Hepatocyte (in vitro differentiated cells): Measurements from ENCODE around the gene GYG1. TPM values are rescaled to one million over a fixed set of nuclear protein-coding genes. Genes with fewer than 3 reads are reported as not detected.

Source experiments
- DNase-seq: peaks from one replicate; pipeline ENCODE4 v3.0.0-alpha.2; 2016; ENCODE audit warnings: low spot score
- H2AFZ ChIP-seq: fragments of 200-600 bp; sonication (generic); 2 replicates; pipeline ENCODE4 v1.6.0; 2016; ENCODE audit warnings: antibody characterized with exemption, mild to moderate bottlenecking
- H3K27ac ChIP-seq: fragments of 200-600 bp; sonication (generic); 2 replicates; pipeline ENCODE4 v1.5.1; 2016; ENCODE audit warnings: mild to moderate bottlenecking
- H3K27me3 ChIP-seq: fragments of 200-600 bp; sonication (generic); 2 replicates; pipeline ENCODE4 v1.6.1; 2016
- H3K36me3 ChIP-seq: fragments of 200-600 bp; sonication (generic); replicated peaks from 2 replicates; pipeline ENCODE4 v1.5.1; 2016; ENCODE audit warnings: low read depth; ENCODE audit not compliant: insufficient read depth
- H3K4me1 ChIP-seq: fragments of 200-600 bp; sonication (generic); 2 replicates; pipeline ENCODE4 v1.5.1; 2016; ENCODE audit warnings: mild to moderate bottlenecking, moderate library complexity; ENCODE audit not compliant: insufficient read depth
- H3K4me2 ChIP-seq: fragments of 200-600 bp; sonication (generic); 2 replicates; pipeline ENCODE4 v1.6.0; 2016
- H3K4me3 ChIP-seq: fragments of 200-600 bp; sonication (generic); 2 replicates; pipeline ENCODE4 v1.5.1; 2016; ENCODE audit warnings: mild to moderate bottlenecking
- H3K79me2 ChIP-seq: fragments of 200-600 bp; sonication (generic); 2 replicates; pipeline ENCODE4 v1.6.0; 2017; ENCODE audit warnings: mild to moderate bottlenecking
- H3K9me2 ChIP-seq: fragments of 200-600 bp; sonication (generic); replicated peaks from 2 replicates; pipeline ENCODE4 v1.6.0; 2017; ENCODE audit warnings: mild to moderate bottlenecking; ENCODE audit not compliant: insufficient read depth
- H3K9me3 ChIP-seq: fragments of 200-600 bp; sonication (generic); 2 replicates; pipeline ENCODE4 v1.5.1; 2016; ENCODE audit warnings: low read depth, mild to moderate bottlenecking
- H4K20me1 ChIP-seq: fragments of 200-600 bp; sonication (generic); 2 replicates; pipeline ENCODE4 v1.6.0; 2016; ENCODE audit warnings: mild to moderate bottlenecking; ENCODE audit not compliant: insufficient read depth, poor library complexity, severe bottlenecking
- EZH2 ChIP-seq: fragments of 200-600 bp; sonication (generic); IDR thresholded peaks from 2 replicates; pipeline ENCODE4 v1.6.1; 2016; ENCODE audit warnings: antibody characterized with exemption, mild to moderate bottlenecking, borderline replicate concordance
- EZH2phosphoT487 ChIP-seq: fragments of 200-600 bp; sonication (generic); IDR thresholded peaks from one replicate; pipeline ENCODE4 v1.6.1; 2018; ENCODE audit warnings: antibody characterized with exemption, mild to moderate bottlenecking, low read depth, moderate library complexity; ENCODE audit not compliant: unreplicated experiment, severe bottlenecking
- WGBS: methylation state at CpG from one replicate; pipeline ENCODE4 v1.1.6; 2016; ENCODE audit warnings: low lambda C conversion rate; ENCODE audit errors: missing lambda C conversion rate; 5-methylcytosine and 5-hydroxymethylcytosine counted together
- polyA plus RNA-seq: library from polyadenylated mRNA; unstranded; fragments of >200 nt; fragmentation: Nextera tagmentation; extraction: Ambion mirVana; gene quantifications from 2 replicates; pipeline ENCODE4 v1.2.1, GENCODE V29; 2016
- total RNA-seq: library from RNA; depleted of rRNA; stranded (reverse); fragments of >200 nt; gene quantifications from 2 replicates; pipeline ENCODE4 v1.2.3, GENCODE V29; 2014
- TF ChIP-seq, protein P1 (sequence below): fragments of 200-600 bp; sonication (generic); IDR thresholded peaks from 2 replicates; pipeline ENCODE4 v1.5.1; 2016; ENCODE audit warnings: antibody characterized with exemption, mild to moderate bottlenecking; ENCODE audit not compliant: poor library complexity

The GYG1 gene
- total and polyA plus RNA-seq, 2 experiments from 2014 or later: 26.2 to 50.3 TPM

DNA sequence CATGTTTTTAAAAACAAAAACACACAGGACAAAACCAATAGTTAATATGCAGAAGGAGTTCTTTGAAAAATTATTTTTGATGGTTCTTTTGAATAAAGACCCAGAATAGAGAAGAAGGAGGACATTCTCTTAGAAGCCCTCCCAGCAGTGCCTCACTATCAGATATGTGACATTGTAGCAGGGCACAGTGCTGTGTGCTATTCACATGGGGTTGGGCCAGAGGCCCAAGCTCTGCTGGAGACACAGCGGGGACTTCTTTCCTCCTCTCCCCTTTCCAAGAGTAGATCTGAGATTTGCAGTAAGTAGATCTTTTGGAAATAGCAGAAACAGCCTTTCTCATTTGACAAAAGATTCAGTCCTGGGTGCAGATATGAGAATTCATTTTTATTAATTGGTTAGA, 6.3 kb downstream of the GYG1 start:
- TF ChIP-seq, protein P1, sequence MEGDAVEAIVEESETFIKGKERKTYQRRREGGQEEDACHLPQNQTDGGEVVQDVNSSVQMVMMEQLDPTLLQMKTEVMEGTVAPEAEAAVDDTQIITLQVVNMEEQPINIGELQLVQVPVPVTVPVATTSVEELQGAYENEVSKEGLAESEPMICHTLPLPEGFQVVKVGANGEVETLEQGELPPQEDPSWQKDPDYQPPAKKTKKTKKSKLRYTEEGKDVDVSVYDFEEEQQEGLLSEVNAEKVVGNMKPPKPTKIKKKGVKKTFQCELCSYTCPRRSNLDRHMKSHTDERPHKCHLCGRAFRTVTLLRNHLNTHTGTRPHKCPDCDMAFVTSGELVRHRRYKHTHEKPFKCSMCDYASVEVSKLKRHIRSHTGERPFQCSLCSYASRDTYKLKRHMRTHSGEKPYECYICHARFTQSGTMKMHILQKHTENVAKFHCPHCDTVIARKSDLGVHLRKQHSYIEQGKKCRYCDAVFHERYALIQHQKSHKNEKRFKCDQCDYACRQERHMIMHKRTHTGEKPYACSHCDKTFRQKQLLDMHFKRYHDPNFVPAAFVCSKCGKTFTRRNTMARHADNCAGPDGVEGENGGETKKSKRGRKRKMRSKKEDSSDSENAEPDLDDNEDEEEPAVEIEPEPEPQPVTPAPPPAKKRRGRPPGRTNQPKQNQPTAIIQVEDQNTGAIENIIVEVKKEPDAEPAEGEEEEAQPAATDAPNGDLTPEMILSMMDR: no peak
- TF ChIP-seq EZH2 (no peak), EZH2phosphoT487 (no peak)
- H3K27me3 ChIP-seq: no peaks in the 10 kb centered on the region
- WGBS: 83% methylated on average over 1 of the region's 1 CpG
- peaks cover 25% of the 10 kb centered on the region for H3K79me2 ChIP-seq
- no peaks in the 10 kb centered on the region for H3K9me2 ChIP-seq
- H3K27ac ChIP-seq: no peak overlapping the region
- no peak overlapping the region for H3K4me2 ChIP-seq
- H3K4me3 ChIP-seq: no peak overlapping the region
- H3K36me3 ChIP-seq: no peaks in the 10 kb centered on the region
- peaks cover 4% of the 10 kb centered on the region for H3K4me1 ChIP-seq
- H2AFZ ChIP-seq: no peak overlapping the region
- no peak for DNase-seq
- H4K20me1 ChIP-seq: no peaks in the 10 kb centered on the region
- H3K9me3 ChIP-seq: no peaks in the 10 kb centered on the region

DNA sequence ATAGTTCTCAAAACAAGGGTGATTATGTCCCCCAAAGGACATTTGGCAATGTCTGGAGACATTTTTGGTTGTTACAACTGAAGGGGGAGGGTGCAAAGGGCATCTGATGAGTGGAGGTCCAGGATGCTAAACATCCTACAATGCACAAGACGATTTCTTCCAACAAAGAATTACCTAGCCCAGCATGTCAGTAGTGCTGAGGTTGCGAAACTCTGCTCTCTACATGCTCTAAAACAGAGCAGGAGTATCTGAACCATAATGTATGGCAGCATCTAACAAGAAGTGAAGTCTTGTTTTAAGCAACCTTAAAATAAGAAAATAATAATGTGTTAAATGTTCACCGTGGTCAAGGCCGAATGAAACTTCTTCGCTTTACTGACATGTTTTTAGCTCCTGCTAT, 7.0 kb downstream of the GYG1 start:
- peaks cover 19% of the 10 kb centered on the region for H3K79me2 ChIP-seq
- H3K4me2 ChIP-seq: no peak overlapping the region
- no peaks in the 10 kb centered on the region for H4K20me1 ChIP-seq
- no peaks in the 10 kb centered on the region for H3K4me1 ChIP-seq
- H3K9me2 ChIP-seq: no peaks in the 10 kb centered on the region
- H3K27ac ChIP-seq: no peak overlapping the region
- no peak for DNase-seq
- no peaks in the 10 kb centered on the region for H3K9me3 ChIP-seq
- no peak overlapping the region for H2AFZ ChIP-seq
- whole genome bisulfite sequencing: 93% methylated on average over 5 of the region's 5 CpGs
- TF ChIP-seq EZH2phosphoT487 (no peak), EZH2 (no peak)
- TF ChIP-seq, protein P1: no peak
- H3K36me3 ChIP-seq: no peaks in the 10 kb centered on the region
- H3K27me3 ChIP-seq: no peaks in the 10 kb centered on the region
- H3K4me3 ChIP-seq: no peak overlapping the region

DNA sequence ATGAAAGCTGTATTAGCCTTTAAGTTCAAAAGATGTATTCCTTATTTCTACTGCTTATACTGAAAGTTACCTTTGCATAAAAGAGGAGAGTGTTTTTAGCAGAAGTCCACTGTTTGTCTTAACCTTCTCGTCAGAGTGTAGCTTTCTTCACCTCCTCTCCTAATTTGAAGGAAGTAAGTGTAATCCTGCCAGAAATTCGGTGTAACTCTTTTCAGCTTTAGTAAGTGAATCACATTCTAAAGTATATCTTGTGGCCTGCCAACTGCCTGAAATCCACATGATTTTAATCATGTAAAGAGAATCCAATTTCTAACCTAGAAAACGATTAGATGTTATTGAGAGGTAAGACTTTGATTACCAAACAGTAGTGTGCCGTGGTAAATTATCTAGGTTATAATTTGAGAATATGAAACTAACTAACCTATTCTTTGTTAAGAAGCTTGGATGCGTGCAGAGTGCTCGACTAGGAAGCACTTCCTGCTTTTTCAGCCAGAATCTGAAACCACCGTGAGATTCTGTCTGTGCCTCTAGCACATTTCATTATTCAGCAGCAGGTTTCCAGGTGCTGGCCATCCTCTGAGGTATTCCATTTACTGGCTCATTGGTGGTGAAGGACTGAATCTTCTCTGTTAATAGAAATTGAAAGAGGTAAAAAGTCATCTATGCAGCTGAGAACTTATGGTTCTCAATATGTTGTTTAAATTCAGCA, 7.5 kb downstream of the GYG1 start:
- no peaks in the 10 kb centered on the region for H3K9me2 ChIP-seq
- WGBS: 79% methylated on average over 7 of the region's 7 CpGs
- no peaks in the 10 kb centered on the region for H3K9me3 ChIP-seq
- H3K4me1 ChIP-seq: no peaks in the 10 kb centered on the region
- H3K79me2 ChIP-seq: peaks cover 13% of the 10 kb centered on the region
- no peak for DNase-seq
- no peaks in the 10 kb centered on the region for H4K20me1 ChIP-seq
- no peaks in the 10 kb centered on the region for H3K27me3 ChIP-seq
- no peak overlapping the region for H3K27ac ChIP-seq
- no peak overlapping the region for H2AFZ ChIP-seq
- H3K4me3 ChIP-seq: no peak overlapping the region
- no peaks in the 10 kb centered on the region for H3K36me3 ChIP-seq
- TF ChIP-seq EZH2phosphoT487 (no peak), EZH2 (no peak)
- TF ChIP-seq, protein P1: no peak
- no peak overlapping the region for H3K4me2 ChIP-seq
